B cell (primary cell): ENCODE data around the gene TREML2. TPM values are rescaled to one million over a fixed set of nuclear protein-coding genes. Genes with fewer than 3 reads are reported as not detected.

ENCODE experiments used
- ATAC-seq: fragments of 200-7000 bp; cut with Tn5 transposase; one replicate; pipeline ENCODE4 v1.10.0; 2021; ENCODE audit warnings: low read depth, mild to moderate bottlenecking, moderate number of reproducible peaks, moderate library complexity
- CTCF ChIA-PET: fragments of 350-600 bp; sonication (Branson Sonifier 250); formaldehyde crosslinking; loops from one replicate; lab custom pipeline; 2021; ENCODE audit warnings: antibody characterized with exemption, inconsistent platforms; lab: Charles Lee
- POLR2A ChIA-PET: fragments of 350-600 bp; sonication (Branson Sonifier 250); formaldehyde crosslinking; loops from one replicate; lab custom pipeline; 2021; ENCODE audit warnings: antibody characterized with exemption; lab: Charles Lee
- DNase-seq: peaks from one replicate; pipeline ENCODE4 v3.0.0; 2013
- H2AFZ ChIP-seq: 2 replicates; pipeline ENCODE4 v1.6.1; 2012; ENCODE audit warnings: mild to moderate bottlenecking, low read depth, low read length; ENCODE audit not compliant: insufficient read depth, poor library complexity, severe bottlenecking
- H3K27ac ChIP-seq, 2 donors: 1 replicate in 1 of 2; 2 replicates in 1 of 2; pipeline ENCODE4 v1.5.1; 2012 to 2013; ENCODE audit warnings: low read length in 2 of 2, mild to moderate bottlenecking in 2 of 2, moderate library complexity in 1 of 2
- H3K27me3 ChIP-seq, 4 experiments: fragments of 200-600 bp in 1 of 4; sonication (generic) in 1 of 4; replicated peaks in 1 of 4; 1 replicate in 2 of 4; 2 replicates in 2 of 4; pipeline versions ENCODE4 v1.6.1 to v1.7.0; 2013 to 2016; ENCODE audit warnings: low read length in 3 of 4, mild to moderate bottlenecking in 2 of 4, mixed read lengths in 1 of 4, moderate library complexity in 1 of 4; ENCODE audit not compliant: insufficient read depth in 4 of 4, control insufficient read depth in 3 of 4; ENCODE audit errors: control extremely low read depth in 1 of 4
- H3K36me3 ChIP-seq, 2 experiments: replicated peaks in 1 of 2; 1 replicate in 1 of 2; 2 replicates in 1 of 2; pipeline versions ENCODE4 v1.6.1 to v1.7.1; 2013; ENCODE audit warnings: low read length in 1 of 2; ENCODE audit not compliant: insufficient read depth in 2 of 2, control insufficient read depth in 1 of 2; ENCODE audit errors: control extremely low read depth in 1 of 2, extremely low read depth in 1 of 2
- H3K4me1 ChIP-seq, 2 donors: fragments of 200-600 bp in 1 of 2; sonication (generic) in 1 of 2; 1 replicate in 1 of 2; 2 replicates in 1 of 2; pipeline versions ENCODE4 v1.5.1 to v1.6.1; 2013 to 2017; ENCODE audit warnings: low read length in 2 of 2; ENCODE audit not compliant: control insufficient read depth in 2 of 2, insufficient read depth in 2 of 2
- H3K4me2 ChIP-seq: replicated peaks from 2 replicates; pipeline ENCODE3; 2012; ENCODE audit warnings: mild to moderate bottlenecking, low read depth, low read length; ENCODE audit not compliant: poor library complexity, severe bottlenecking
- H3K4me3 ChIP-seq, 5 experiments: fragments of 200-600 bp in 1 of 5; sonication (generic) in 1 of 5; 1 replicate in 3 of 5; 2 replicates in 2 of 5; pipeline versions ENCODE4 v1.5.1 to v1.7.0; 2011 to 2016; ENCODE audit warnings: low read length in 4 of 5, mild to moderate bottlenecking in 4 of 5, low read depth in 2 of 5, control low read depth in 1 of 5, moderate library complexity in 1 of 5; ENCODE audit not compliant: insufficient read depth in 1 of 5; ENCODE audit errors: control extremely low read depth in 1 of 5, extremely low read depth in 1 of 5
- H3K79me2 ChIP-seq: fragments of 200-600 bp; sonication (generic); one replicate; pipeline ENCODE4 v1.6.0; 2016; ENCODE audit warnings: low read length; ENCODE audit not compliant: control insufficient read depth, insufficient read depth
- H3K9ac ChIP-seq: fragments of 200-600 bp; sonication (generic); 2 replicates; pipeline ENCODE4 v1.6.1; 2017; ENCODE audit warnings: mild to moderate bottlenecking, low read length, moderate library complexity
- H3K9me3 ChIP-seq, 3 donors: one replicate each; pipeline versions ENCODE4 v1.6.1 to v1.7.1; 2013; ENCODE audit warnings: low read length in 2 of 3; ENCODE audit not compliant: control insufficient read depth in 2 of 3, insufficient read depth in 1 of 3; ENCODE audit errors: control extremely low read depth in 1 of 3
- H4K20me1 ChIP-seq: 2 replicates; pipeline ENCODE4 v1.6.0; 2012; ENCODE audit warnings: mild to moderate bottlenecking, low read length; ENCODE audit not compliant: insufficient read depth, control insufficient read depth, poor library complexity, severe bottlenecking
- H3K27ac Mint-ChIP-seq: one replicate; pipeline ENCODE4 v1.8.0; 2021; ENCODE audit warnings: mixed read lengths
- H3K27me3 Mint-ChIP-seq: one replicate; pipeline ENCODE4 v1.8.0; 2021; ENCODE audit warnings: mixed read lengths
- H3K4me1 Mint-ChIP-seq: one replicate; pipeline ENCODE4 v1.8.0; 2021; ENCODE audit warnings: mixed read lengths
- H3K4me3 Mint-ChIP-seq: one replicate; pipeline ENCODE4 v1.8.0; 2021; ENCODE audit warnings: mixed read lengths
- H3K9me3 Mint-ChIP-seq: one replicate; pipeline ENCODE4 v1.8.0; 2022; ENCODE audit warnings: mixed read lengths; ENCODE audit not compliant: insufficient read depth
- CTCF ChIP-seq: fragments of 200-600 bp; IDR thresholded peaks from one replicate; pipeline ENCODE4 v1.8.0; 2022; ENCODE audit warnings: antibody characterized with exemption, mild to moderate bottlenecking
- EZH2 ChIP-seq: IDR thresholded peaks from 2 replicates; pipeline ENCODE4 v1.6.1; 2012; ENCODE audit warnings: borderline replicate concordance, low read depth, mild to moderate bottlenecking, moderate library complexity, low read length; ENCODE audit not compliant: insufficient read depth, poor library complexity, severe bottlenecking
- WGBS: methylation state at CpG from one replicate; pipeline ENCODE4 v1.1.5; 2013; ENCODE audit warnings: missing lambda C conversion rate; ENCODE audit not compliant: insufficient coverage; 5-methylcytosine and 5-hydroxymethylcytosine counted together
- intact Hi-C: fragments of 100-400 bp; cut with micrococcal nuclease; formaldehyde crosslinking; loops from one replicate; pipeline ENCODE4 v1.10.0; 2022
- polyA plus RNA-seq: library from polyadenylated mRNA; depleted of rRNA; stranded (reverse); fragments of >200 nt; gene quantifications from 2 replicates; pipeline ENCODE4 v1.2.3, GENCODE V29; 2012
- total RNA-seq, 2 donors: library from RNA; stranded (reverse); fragments of 120-200 nt in 1 of 2; gene quantifications; 1 replicate in 1 of 2; 2 replicates in 1 of 2; pipeline versions ENCODE4 v1.2.3 to v1.2.4, GENCODE V29; 2013 to 2022

The TREML2 gene
- total and polyA plus RNA-seq, 2 donors (not counting 1 experiment from before 2014, with no cell fraction given), result 9.6 to 51.1 TPM

- no peak overlapping the region for H3K4me3 Mint-ChIP-seq
- H3K9me3 ChIP-seq, result peaks cover 0 to 3% (median 0%) of the 10 kb centered on the region in 3 donors
- no peaks in the 10 kb centered on the region for H3K79me2 ChIP-seq
- H3K9ac ChIP-seq, result no peak overlapping the region
- ATAC-seq (no peak), DNase-seq (no peak)
- ChIA-PET CTCF (no interaction called here), POLR2A (no interaction called here)
- WGBS, result 93% methylated on average over 4 of the region's 4 CpGs
- no peaks in the 10 kb centered on the region for H3K36me3 ChIP-seq
- no peak overlapping the region for H3K27ac Mint-ChIP-seq
- peaks cover 0 to 7% (median 7%) of the 10 kb centered on the region in 4 experiments for H3K27me3 ChIP-seq
- H3K27ac ChIP-seq, result no peak overlapping the region
- no peak overlapping the region for H3K4me2 ChIP-seq
- H3K9me3 Mint-ChIP-seq, result no peaks in the 10 kb centered on the region
- H3K4me3 ChIP-seq, result no peak overlapping the region
- peaks cover 0 to 7% of the 10 kb centered on the region in 2 donors for H3K4me1 ChIP-seq
- H2AFZ ChIP-seq, result no peak overlapping the region
- H3K27me3 Mint-ChIP-seq, result peaks cover 28% of the 10 kb centered on the region
- intact Hi-C loops, result no loop called here
- no peaks in the 10 kb centered on the region for H4K20me1 ChIP-seq
- H3K4me1 Mint-ChIP-seq, result peaks cover 8% of the 10 kb centered on the region
- TF ChIP-seq CTCF (no peak), EZH2 (no peak)
Measured at GRCh38 chr6:41236276-41236675, 35.3 kb upstream of the TREML2 start.

GRCh38 chr6:41232667-41233066 is 31.7 kb upstream of the TREML2 start:
- Histone ChIP-seq H3K4me2 (no peak overlapping the region), H3K4me1 (peaks cover 0 to 16% of the 10 kb centered on the region in 2 donors), H2AFZ (no peak overlapping the region), H3K9ac (no peak overlapping the region), H3K4me3 (no peak overlapping the region), H3K9me3 (no peaks in the 10 kb centered on the region), H3K36me3 (no peaks in the 10 kb centered on the region), H3K27me3 (no peaks in the 10 kb centered on the region), H4K20me1 (no peaks in the 10 kb centered on the region), H3K79me2 (no peaks in the 10 kb centered on the region), H3K27ac (no peak overlapping the region)
- H3K4me3 Mint-ChIP-seq, result no peak overlapping the region
- no CpG with 5 or more reads among the region's 6 CpGs for WGBS
- ATAC-seq, result no peak
- TF ChIP-seq EZH2, result no peak
- TF ChIP-seq CTCF, result no peak
- ChIA-PET POLR2A (no interaction called here), CTCF (no interaction called here)
- no peak overlapping the region for H3K27ac Mint-ChIP-seq
- no peak for DNase-seq
- H3K27me3 Mint-ChIP-seq, result peaks cover 20% of the 10 kb centered on the region
- intact Hi-C loops, result no loop called here
- no peaks in the 10 kb centered on the region for H3K9me3 Mint-ChIP-seq
- H3K4me1 Mint-ChIP-seq, result peaks cover 12% of the 10 kb centered on the region
